GM19438 (cell line): ENCODE measurements around the gene UBA5.
A peak's percentile ranks its signal among the peaks of the same experiment; 100 is the strongest.

ENCODE experiments used
- ATAC-seq: cut with Tn5 transposase; IDR thresholded peaks from one replicate; pipeline ENCODE4 v1.9.1; 2021; ENCODE audit warnings: low read depth; ENCODE audit not compliant: unreplicated experiment

Gene UBA5

GRCh38 chr3:132652640-132653270 is 7.4 kb upstream of the UBA5 start:
- ATAC-seq = no peak

DNA sequence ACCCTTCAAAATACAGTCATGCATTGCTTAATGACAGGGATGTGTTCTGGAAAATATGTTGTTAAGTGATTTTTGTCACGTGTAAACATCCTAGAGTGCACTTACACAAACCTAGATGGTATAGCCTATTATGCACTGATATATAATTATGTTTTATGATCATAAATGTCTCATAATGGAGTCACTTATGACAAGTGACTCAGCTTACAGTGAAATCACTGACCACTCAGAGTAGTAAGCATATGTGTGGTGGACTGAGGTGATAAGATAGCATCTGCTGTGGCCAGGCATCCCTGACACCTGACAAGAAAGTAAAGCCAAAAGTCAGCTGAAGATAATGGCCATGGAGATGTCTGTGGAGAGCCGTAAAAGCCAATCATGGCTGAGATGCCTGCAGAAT is 5.9 kb upstream of the UBA5 start:
- no peak for ATAC-seq

DNA sequence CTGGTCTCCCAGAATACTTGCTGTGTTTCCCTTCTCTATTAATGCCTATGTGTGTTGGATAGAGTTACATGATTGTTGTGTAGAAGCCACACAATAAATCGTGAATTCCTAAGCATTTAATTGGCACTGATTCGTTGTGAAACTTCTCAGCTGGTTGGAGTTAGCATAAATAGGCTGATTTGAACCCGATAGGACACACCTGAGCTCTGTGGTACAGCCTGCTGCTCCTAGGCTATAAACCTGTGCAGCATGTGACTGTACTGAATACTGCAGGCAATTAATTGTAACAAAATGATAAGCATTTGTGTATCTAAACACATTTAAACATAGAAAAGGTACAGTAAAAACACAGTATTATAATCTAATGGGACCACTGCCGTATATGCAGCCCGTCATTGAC is 5.4 kb upstream of the UBA5 start:
- no peak for ATAC-seq

DNA sequence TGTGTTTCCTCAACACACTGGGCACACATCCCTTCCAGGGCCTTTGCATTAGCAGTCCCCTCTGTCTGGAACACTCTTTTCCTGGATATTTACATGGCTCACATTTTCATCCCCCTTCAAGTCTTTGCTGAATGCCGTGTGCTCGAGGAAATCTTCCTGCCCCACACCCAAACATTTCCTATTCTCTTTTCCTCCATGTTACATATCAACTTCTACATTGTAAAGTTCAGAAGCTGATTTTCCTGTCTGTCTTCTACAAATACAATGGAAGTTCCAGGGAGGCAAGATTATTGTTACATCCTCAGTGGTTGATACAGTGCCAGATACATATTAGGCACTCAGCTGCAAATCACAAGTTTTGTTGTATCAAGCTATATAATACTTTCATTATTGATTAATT is 4.7 kb upstream of the UBA5 start:
- no peak for ATAC-seq

DNA sequence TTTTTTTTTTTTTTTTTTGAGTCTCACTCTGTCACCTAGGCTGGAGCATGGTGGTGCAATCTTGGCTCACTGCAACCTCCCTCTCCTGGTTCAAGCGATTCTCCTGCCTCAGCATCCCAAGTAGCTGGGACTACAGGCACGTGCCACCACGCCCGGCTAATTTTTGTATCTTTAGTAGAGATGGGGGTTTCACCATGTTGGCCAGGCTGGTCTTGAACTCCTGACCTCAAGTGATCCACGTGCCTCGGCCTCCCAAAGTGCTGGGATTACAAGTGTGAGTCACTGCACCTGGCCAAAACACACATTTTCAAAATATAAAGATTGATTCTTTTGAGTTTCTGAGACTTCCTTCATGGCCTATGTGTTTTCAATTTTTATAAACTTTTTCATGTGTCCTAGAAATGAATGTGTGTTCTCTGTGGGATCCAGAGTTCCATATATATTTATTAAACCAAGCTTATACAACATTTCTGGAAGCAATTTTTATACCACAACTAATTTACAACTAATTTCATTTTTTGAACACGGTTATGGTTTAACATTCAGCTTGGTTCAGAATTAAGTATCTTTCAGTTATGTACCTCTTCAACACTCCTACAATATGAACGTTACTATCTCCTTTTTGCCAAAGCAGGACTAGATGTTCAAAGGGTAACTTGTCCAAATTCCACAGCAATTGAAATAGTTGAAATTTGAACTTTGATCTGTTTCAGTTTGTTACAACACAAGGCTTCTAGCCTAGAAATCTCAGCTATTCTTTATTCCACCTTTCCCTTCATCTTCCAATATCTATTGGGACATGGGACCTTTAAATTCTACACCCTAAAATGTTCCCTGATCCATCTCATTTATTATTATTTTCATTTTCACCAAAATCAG is 2.0 kb upstream of the UBA5 start:
- ATAC-seq = no peak

GRCh38 chr3:132659000-132659364 is 1.1 kb upstream of the UBA5 start:
- no peak for ATAC-seq

DNA sequence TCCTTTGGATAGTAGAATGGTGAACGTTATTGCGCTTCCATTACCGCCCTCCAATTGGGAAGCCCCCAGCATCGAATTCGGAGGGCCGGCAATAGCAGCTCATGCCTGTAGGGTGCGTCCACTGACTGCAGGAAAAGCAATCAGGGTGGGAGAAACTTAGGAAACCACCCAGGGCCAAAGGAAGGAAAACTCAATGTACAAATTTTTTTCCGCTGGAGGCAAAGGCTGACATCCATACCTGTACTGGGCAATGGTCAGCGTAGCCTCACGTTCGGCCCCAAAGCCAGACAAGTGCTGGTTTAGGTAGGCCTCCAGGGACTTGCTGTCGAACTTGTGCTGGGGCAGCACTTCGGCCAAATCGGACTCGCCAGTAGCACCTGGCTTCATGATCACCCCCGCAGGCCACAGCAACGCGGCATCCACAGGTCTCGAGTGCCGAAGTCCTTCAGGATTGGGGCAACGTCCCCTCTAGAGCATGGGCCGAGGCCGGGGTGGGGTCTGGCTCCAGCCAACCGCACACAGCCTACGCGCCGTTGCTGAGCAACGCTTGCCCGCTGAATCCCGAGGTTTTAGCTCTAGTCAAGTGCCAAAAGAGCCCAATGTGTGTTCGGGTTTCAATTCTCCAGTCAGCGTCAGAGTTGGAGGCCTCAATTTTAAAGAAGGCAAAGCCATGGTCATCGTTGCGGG is 621 bp upstream of the UBA5 start, which contains the start of gene ACAD11:
TSS of gene ACAD11 (minus strand) at position 445 of the 687 bp plus-strand sequence. CDS start at position 387, 58 bp downstream.
- peak; percentile 54 for ATAC-seq

GRCh38 chr3:132660811-132661070 is 612 bp downstream of the UBA5 start:
- ATAC-seq = peak; percentile 2

DNA sequence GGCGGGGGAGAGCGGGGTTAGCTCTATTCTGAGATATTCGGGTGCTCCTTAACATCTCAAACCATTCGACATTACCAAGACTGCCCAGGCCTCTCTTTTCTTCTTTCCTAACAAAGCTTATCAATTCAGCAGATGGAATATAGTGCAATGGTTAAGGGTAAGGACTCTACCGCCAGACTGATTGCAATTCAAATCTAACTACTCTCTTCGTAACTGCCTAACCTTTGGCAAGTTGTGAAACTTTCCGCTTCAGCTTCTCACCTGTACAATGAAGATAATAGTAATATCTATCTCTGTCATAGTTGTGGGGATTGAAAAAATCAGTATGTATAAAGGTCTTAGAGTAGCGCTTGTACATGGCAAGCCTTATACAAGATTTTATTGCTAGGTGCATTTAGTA is 972 bp downstream of the UBA5 start:
- ATAC-seq = no peak

DNA sequence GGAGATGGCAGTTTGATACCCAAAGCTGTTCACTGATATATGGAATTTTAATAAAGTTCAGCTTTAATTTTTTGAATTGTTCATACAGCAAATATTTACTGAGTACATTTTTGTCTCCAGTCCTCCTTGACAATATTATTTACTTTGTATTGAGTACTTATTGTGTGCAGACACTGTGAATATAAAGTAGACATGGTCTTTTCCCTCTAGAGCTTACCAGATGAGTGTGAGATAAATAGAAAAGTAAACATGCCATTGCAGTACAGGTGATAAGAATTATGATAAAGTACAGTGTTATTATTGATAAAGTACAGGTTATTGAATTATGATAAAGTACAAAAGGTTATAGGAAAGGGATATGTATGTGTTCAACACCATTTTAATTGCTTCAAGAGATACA is 2.1 kb downstream of the UBA5 start:
- ATAC-seq = no peak

- ATAC-seq = no peak
Measured at GRCh38 chr3:132665230-132665745, 5.2 kb downstream of the UBA5 start.

GRCh38 chr3:132669256-132669777 is 9.2 kb downstream of the UBA5 start:
- no peak for ATAC-seq

GRCh38 chr3:132675408-132675807 is 15.3 kb downstream of the UBA5 start:
- ATAC-seq = no peak

DNA sequence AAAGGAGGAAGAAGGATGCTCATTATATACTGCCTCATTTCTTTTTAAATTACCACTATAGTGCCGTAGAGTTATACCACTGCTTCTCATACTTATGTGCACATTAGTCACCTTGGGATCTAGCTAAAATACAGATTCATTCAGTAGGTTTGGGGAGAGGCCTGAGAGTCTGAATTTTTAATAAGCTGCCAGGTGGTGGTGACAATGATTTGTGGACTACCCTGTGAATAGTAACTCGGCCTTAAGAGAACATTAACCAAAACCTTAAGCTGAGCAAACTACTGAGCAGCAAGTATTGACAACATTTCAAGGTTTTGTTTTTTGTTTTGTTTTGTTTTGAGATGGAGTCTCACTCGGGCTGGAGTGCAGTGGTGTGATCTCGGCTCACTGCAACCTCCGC is 19.8 kb downstream of the UBA5 start:
- no peak for ATAC-seq

- no peak for ATAC-seq
Measured at GRCh38 chr3:132681421-132681820, 21.3 kb downstream of the UBA5 start.

DNA sequence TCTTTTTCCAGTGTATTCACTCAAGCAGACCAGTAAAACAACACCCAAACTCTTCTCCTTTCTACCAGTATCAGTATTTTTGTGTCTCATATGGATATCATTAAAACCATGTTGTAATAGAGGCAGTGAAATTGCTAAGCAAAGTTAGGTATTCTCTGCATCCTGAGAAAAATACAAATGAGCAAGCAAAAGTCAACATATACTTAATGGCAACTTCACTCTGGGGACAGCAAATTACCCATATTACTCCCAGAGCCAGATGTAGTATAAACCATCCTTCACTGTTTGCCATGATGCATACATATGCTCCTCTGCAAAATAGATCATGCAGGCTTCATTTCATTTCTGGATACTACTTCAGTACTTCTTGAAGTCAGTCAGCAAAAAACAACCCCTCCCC is 22.1 kb downstream of the UBA5 start:
- ATAC-seq = no peak

- ATAC-seq = no peak
Measured at GRCh38 chr3:132690040-132690439, 29.9 kb downstream of the UBA5 start.

DNA sequence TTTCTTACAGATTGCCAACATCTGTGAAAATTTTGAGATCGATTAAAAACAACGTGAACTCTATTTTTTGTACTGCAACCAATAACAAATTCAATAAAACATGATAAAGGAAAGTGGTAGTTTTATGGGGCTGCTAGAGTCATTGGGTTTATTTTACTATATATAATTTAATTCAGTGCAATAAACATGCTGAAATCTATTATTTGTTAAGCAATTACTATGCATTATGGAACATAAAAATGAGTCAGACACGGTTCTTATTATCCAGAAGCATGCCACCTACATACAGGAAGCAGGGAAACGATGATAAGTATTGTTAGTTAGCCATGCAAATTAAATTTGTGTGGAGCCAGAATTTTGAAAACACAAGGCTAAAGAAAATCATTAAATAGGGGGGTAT is 34.9 kb downstream of the UBA5 start:
- no peak for ATAC-seq

DNA sequence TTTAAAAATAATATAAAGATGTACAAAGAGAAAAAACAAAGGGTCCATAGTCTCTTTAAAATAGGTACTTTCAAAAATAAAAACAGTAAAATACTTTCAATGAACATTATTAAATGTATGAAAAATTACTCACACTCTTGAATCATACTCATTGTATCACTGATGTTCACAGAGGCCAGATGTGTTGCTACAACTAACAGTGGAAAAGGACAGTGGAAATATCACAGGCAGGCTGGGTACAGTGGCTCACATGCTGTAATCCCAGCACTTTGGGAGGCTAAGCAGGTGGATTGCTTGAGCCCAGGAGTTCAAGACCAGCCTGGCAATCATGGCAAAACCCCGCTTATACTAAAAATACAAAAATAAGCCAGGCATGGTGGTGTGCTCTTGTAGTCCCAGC is 35.3 kb downstream of the UBA5 start:
- no peak for ATAC-seq

GRCh38 chr3:132703733-132704132 is 43.6 kb downstream of the UBA5 start:
- ATAC-seq = no peak

DNA sequence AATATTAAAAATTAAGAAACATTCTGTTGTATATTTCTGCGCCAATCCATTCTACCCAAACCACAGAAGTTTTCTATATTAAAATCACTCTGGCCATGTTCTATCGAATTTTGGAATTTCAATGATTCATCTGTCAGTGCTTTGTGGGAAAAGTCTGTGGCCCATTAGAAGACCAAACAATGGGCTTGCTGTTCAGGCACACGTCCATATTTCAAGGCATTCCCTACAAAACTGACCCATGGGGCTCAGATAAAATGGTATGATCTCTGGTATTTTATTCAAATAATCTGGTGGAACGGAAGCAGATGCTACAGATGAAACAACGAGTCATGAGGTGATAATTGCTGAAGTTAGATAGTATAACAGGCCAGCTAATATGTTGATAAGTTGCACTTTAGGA is 49.6 kb downstream of the UBA5 start:
- ATAC-seq = no peak
